ENCODE data around the gene FAM171A1.

- TF ChIP-seq, protein P1, sequence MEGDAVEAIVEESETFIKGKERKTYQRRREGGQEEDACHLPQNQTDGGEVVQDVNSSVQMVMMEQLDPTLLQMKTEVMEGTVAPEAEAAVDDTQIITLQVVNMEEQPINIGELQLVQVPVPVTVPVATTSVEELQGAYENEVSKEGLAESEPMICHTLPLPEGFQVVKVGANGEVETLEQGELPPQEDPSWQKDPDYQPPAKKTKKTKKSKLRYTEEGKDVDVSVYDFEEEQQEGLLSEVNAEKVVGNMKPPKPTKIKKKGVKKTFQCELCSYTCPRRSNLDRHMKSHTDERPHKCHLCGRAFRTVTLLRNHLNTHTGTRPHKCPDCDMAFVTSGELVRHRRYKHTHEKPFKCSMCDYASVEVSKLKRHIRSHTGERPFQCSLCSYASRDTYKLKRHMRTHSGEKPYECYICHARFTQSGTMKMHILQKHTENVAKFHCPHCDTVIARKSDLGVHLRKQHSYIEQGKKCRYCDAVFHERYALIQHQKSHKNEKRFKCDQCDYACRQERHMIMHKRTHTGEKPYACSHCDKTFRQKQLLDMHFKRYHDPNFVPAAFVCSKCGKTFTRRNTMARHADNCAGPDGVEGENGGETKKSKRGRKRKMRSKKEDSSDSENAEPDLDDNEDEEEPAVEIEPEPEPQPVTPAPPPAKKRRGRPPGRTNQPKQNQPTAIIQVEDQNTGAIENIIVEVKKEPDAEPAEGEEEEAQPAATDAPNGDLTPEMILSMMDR (IDR thresholded peaks at IDR 0.05; ENCODE audit: insufficient read depth, low read depth, low read length): no peak
- no peak for TF ChIP-seq EZH2 (IDR thresholded peaks at IDR 0.05; ENCODE audit: insufficient read depth, low read length)
Observed at GRCh38 chr10:15211464-15211979, 159.6 kb downstream of the FAM171A1 start.

Data from astrocyte (in vitro differentiated cells and primary cell).